ENCODE measurements around the gene ABCG4.
"Not testable (repeated sequence)": the region's sequence is repeated elsewhere in the genome, so short reads cannot be mapped to it uniquely, and the experiment has no call there.

Gene ABCG4

GRCh38 chr11:119153049-119153818, 4.4 kb downstream of the ABCG4 start:
- DNase-seq (ENCODE audit: low read depth in 2 of 2) = no peak

DNA sequence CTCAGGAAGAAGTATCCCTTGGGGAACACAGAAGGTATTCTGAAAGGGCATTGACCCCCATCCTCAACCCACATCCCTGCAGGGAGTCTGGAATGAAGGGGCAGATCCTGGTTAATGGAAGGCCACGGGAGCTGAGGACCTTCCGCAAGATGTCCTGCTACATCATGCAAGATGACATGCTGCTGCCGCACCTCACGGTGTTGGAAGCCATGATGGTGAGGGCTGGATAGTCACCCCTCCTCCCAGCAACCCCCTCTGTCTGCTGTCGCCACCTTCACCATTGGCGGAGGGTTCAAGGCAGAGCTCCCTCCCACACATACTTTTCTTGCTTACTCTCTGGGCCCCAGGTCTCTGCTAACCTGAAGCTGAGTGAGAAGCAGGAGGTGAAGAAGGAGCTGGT, 5.3 kb downstream of the ABCG4 start:
- no peak for DNase-seq (ENCODE audit: low read depth in 2 of 2)

DNA sequence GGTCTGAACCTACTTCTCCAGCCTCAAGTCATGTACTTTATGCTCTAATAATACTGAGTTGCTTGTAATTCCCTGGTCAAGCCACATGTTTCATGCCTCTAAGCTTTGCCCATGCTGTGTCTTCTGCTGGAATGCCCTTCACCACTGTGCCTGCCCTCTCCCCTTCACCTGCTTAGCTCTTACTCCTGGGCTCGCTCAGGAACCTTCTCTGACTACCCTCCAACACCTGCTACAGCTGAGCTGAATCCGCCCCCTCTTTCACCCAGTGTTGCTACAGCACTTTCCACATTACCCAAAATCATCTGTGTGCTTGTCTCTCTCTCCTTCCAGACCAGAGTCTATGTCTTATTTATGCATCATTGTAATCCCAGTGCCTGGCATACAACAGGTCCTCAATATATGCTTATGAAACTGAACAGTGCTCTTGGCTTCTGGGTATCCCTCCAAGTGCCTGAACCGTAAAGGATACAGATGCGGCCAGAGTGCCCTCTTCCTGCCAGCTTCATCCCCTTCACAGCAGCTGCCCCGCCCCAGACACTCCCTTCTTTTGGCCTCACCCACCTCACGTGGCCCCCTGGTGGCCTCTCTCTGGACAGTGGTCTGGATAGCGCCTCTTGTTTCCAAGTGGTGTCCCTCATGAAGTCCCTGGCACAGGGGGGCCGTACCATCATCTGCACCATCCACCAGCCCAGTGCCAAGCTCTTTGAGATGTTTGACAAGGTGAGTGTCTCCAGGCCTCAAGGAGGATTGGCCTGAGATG, 7.1 kb downstream of the ABCG4 start:
- DNase-seq (ENCODE audit: low read depth in 2 of 2) = no peak

GRCh38 chr11:119156496-119156895, 7.6 kb downstream of the ABCG4 start:
- DNase-seq (ENCODE audit: low read depth in 2 of 2) = no peak

GRCh38 chr11:119157063-119157462, 8.2 kb downstream of the ABCG4 start:
- DNase-seq (ENCODE audit: low read depth in 2 of 2) = no peak

DNA sequence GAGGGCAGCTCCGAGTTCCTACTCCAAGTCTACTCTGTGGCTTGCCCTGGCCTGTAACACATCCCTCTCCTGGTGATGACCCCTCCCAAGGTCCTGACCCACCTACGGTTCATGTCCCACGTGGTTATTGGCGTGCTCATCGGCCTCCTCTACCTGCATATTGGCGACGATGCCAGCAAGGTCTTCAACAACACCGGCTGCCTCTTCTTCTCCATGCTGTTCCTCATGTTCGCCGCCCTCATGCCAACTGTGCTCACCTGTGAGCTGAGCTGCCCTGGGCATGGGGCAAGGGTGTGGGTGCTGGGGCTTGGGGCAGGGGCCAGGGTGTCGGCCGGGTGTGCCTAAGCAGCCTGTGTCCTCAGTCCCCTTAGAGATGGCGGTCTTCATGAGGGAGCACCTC, 9.6 kb downstream of the ABCG4 start:
- DNase-seq (ENCODE audit: low read depth in 2 of 2) = no peak

GRCh38 chr11:119160151-119160550, 11.3 kb downstream of the ABCG4 start:
- no peak for DNase-seq (ENCODE audit: low read depth in 2 of 2)

DNA sequence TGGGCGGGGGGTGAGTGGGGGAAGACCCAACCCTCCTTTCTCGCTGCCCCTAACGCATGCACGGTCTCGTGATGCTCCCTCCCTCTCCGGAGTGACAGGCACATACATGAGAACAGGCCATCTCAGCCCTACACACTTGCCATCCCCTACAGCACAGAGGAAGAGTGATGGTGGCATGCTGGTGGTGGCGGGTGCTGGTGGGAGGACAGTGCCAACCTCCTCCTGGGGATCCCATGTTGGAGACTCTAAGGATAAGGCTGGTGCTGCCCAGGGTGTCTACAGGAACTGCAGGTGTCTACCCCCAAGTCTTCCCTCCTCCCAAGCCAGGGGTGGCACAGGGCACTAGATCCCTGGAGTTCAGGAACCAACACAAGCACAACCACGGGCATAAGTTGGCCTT, 13.0 kb downstream of the ABCG4 start:
- DNase-seq (ENCODE audit: low read depth in 2 of 2) = no peak

- no peak for DNase-seq (ENCODE audit: low read depth in 2 of 2)
Observed at GRCh38 chr11:119166368-119167076, 17.7 kb downstream of the ABCG4 start.

GRCh38 chr11:119167077-119167458, 18.2 kb downstream of the ABCG4 start:
- DNase-seq (ENCODE audit: low read depth in 2 of 2) = not testable (repeated sequence)

DNA sequence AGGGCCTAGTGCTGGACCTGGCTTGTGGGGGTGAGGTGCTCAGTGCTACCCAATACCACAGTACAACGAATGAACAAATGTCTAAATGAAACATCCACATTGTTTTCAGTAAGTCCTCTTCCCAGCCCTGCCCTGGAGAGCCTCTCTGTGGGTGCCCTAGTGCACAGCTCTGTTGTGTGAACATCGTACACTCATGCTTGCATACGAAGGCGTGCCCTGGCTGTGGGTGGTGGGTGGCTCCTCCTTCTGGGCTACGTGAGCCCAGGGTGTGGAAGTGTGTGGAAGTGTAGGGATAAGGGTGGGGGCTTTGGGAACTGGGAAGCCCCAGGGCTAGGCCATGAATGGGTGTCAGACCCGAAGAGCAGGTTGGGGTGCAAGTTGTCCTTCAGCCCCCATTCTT, 19.1 kb downstream of the ABCG4 start:
- DNase-seq (ENCODE audit: low read depth in 2 of 2) = no peak

DNA sequence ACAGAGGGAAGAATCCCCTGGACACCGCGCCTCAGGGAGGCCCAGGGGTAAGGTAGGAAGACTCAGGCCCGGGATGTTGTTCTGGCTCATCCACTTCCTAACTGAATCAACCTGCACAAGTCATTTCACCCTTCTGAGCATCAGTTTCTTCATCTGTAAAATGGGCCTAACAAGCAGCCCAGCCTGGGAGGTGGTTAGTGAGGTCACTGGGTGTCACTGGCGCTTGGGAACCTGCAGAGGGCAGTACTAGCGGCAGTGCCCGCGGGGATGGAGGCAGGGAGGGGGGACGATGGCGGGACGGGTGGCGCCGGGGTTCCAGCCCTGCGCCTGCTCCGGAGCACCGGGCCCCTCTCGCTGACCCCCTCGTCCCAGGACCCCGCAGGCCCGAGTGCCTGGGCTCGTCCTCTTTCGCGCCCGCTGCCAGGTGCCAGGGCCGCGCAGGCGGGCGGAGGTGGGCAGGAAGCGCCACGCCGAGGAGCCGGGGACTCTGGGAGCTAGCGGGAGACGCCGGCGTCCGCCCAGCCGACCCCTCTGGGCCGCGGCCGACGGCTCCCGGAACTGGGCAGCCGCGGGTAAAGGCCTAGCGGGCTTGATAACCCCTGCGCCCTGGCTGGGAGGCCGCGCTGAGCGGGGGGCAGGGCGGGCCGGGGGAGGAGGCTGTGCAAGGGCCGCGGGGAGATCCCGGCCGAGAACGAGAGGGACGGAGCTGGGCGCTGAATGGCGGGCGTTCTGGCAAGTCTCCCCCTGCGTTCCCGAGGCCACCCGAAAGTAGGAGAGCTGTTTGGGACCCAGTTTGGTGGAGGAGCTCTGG, 19.8 kb downstream of the ABCG4 start, which contains the start of gene NLRX1:
NLRX1 (plus strand) TSS at position 255 of the 811 bp plus-strand sequence. CDS start 2,679 bp downstream, outside the sequence.
- peak; percentile 73 to 79 for DNase-seq (ENCODE audit: low read depth in 2 of 2)

- DNase-seq (ENCODE audit: low read depth in 2 of 2) = peak; percentile 17 to 21
Observed at GRCh38 chr11:119169282-119169719, 20.4 kb downstream of the ABCG4 start.

DNA sequence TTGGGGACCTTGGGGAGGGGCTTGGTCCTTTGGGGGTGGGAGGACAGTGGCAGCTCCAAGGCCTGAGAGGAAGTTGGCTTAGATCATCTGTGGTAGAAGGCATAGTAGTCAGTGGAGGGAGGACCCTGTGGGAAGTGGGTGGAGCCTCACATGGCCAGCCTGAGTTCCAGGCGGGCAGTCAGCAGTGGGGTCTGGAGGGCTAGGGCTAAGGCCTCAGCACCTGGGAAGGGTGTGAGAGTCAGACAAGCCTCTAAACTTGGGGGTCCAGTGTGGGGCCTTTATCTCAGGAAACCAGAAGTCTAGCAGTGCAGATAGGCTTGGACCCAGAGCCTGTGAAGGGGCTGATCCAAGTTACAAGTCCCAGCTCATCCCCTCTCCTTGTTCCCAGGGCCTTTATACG, 23.7 kb downstream of the ABCG4 start:
- DNase-seq (ENCODE audit: low read depth in 2 of 2) = no peak

DNA sequence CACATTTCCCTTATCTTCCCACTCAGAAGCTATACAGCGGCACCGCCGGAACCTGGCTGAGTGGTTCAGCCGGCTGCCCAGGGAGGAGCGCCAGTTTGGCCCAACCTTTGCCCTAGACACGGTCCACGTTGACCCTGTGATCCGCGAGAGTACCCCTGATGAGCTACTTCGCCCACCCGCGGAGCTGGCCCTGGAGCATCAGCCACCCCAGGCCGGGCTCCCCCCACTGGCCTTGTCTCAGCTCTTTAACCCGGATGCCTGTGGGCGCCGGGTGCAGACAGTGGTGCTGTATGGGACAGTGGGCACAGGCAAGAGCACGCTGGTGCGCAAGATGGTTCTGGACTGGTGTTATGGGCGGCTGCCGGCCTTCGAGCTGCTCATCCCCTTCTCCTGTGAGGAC, 24.6 kb downstream of the ABCG4 start:
- DNase-seq (ENCODE audit: low read depth in 2 of 2) = no peak

GRCh38 chr11:119175493-119176077, 26.7 kb downstream of the ABCG4 start:
- no peak for DNase-seq (ENCODE audit: low read depth in 2 of 2)

GRCh38 chr11:119178166-119178680, 29.4 kb downstream of the ABCG4 start:
- DNase-seq (ENCODE audit: low read depth in 2 of 2) = no peak

DNA sequence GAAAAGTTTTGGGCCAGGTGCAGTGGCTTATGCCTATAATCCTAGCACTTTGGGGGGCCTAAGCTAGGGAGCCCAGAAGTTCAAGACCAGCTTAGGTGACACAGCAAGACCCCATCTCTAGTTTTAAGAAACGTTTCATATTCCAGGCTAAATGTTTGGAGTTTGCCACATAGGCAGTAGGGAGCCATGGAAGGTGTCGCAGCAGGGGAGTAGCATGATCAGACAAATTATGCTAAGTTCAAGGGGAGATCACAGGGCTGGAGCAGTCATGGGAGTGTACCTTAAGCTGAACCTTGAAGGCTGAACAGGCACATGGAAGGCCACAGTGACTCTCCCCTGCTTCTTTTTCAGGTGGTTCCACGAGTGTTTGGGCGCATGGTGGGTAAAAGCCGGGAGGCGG, 30.5 kb downstream of the ABCG4 start:
- DNase-seq (ENCODE audit: low read depth in 2 of 2) = no peak

GRCh38 chr11:119179983-119180382, 31.1 kb downstream of the ABCG4 start:
- DNase-seq (ENCODE audit: low read depth in 2 of 2) = no peak

GRCh38 chr11:119180729-119181676, 32.2 kb downstream of the ABCG4 start:
- DNase-seq (ENCODE audit: low read depth in 2 of 2) = no peak

All from stimulated activated CD8-positive, alpha-beta memory T cell treated with anti-CD3 and anti-CD28 coated beads, Interleukin-2, amount 100 ng/mL, for 48 hours (primary cell).